Neural progenitor cell (in vitro differentiated cells): ENCODE data around the gene COX17. TPM values are rescaled to one million over a fixed set of nuclear protein-coding genes. Genes with fewer than 3 reads are reported as not detected.

ENCODE experiments used
- DNase-seq: peaks from one replicate; pipeline ENCODE4 v3.0.0-alpha.2; 2016; ENCODE audit warnings: low spot score
- H2AFZ ChIP-seq: fragments of 200-600 bp; sonication (generic); replicated peaks from 2 replicates; pipeline ENCODE4 v1.6.1; 2016; ENCODE audit warnings: antibody characterized with exemption
- H3F3A ChIP-seq: fragments of 200-600 bp; sonication (generic); 2 replicates; pipeline ENCODE4 v1.6.1; 2016; ENCODE audit warnings: antibody characterized with exemption, low read depth
- H3K27ac ChIP-seq: fragments of 200-600 bp; sonication (generic); 2 replicates; pipeline ENCODE4 v1.5.1; 2016; ENCODE audit warnings: mild to moderate bottlenecking
- H3K27me3 ChIP-seq: fragments of 200-600 bp; sonication (generic); 2 replicates; pipeline ENCODE4 v1.6.1; 2016; ENCODE audit warnings: mild to moderate bottlenecking, moderate library complexity
- H3K36me3 ChIP-seq: fragments of 200-600 bp; sonication (generic); 2 replicates; pipeline ENCODE4 v1.5.1; 2016
- H3K4me1 ChIP-seq: fragments of 200-600 bp; sonication (generic); 2 replicates; pipeline ENCODE4 v1.6.1; 2016; ENCODE audit warnings: mixed run types
- H3K4me2 ChIP-seq: fragments of 200-600 bp; sonication (generic); 2 replicates; pipeline ENCODE4 v1.6.1; 2016
- H3K4me3 ChIP-seq: fragments of 200-600 bp; sonication (generic); 2 replicates; pipeline ENCODE4 v1.5.1; 2016
- H3K79me2 ChIP-seq: fragments of 200-600 bp; sonication (generic); 2 replicates; pipeline ENCODE4 v1.6.1; 2016; ENCODE audit warnings: low read depth
- H3K9ac ChIP-seq: fragments of 200-600 bp; sonication (generic); 2 replicates; pipeline ENCODE4 v1.6.1; 2016
- H3K9me3 ChIP-seq: fragments of 200-600 bp; sonication (generic); 2 replicates; pipeline ENCODE4 v1.5.1; 2016; ENCODE audit warnings: low read depth
- H4K20me1 ChIP-seq: fragments of 200-600 bp; sonication (generic); 2 replicates; pipeline ENCODE4 v1.6.1; 2016; ENCODE audit warnings: low read depth
- H3K27ac Mint-ChIP-seq: 3 replicates; pipeline ENCODE4 v1.8.0; 2021; ENCODE audit warnings: mixed read lengths
- H3K27me3 Mint-ChIP-seq: 2 replicates; pipeline ENCODE4 v1.8.0; 2022; ENCODE audit warnings: low read depth, mild to moderate bottlenecking, inconsistent platforms, moderate library complexity, mixed read lengths; ENCODE audit not compliant: insufficient read depth
- H3K36me3 Mint-ChIP-seq: 3 replicates; pipeline ENCODE4 v1.8.0; 2021; ENCODE audit warnings: mixed read lengths
- H3K4me1 Mint-ChIP-seq: 3 replicates; pipeline ENCODE4 v1.8.0; 2021; ENCODE audit warnings: mixed read lengths
- H3K4me3 Mint-ChIP-seq: 3 replicates; pipeline ENCODE4 v1.8.0; 2021; ENCODE audit warnings: mild to moderate bottlenecking, moderate library complexity, mixed read lengths
- H3K9me3 Mint-ChIP-seq: 3 replicates; pipeline ENCODE4 v1.8.0; 2020; ENCODE audit warnings: mixed read lengths
- EZH2 ChIP-seq: fragments of 200-600 bp; sonication (generic); IDR thresholded peaks from 2 replicates; pipeline ENCODE4 v1.6.1; 2017; ENCODE audit warnings: antibody characterized with exemption, mild to moderate bottlenecking, moderate library complexity
- EZH2phosphoT487 ChIP-seq: fragments of 200-600 bp; sonication (generic); IDR thresholded peaks from 2 replicates; pipeline ENCODE4 v1.6.1; 2017; ENCODE audit warnings: antibody characterized with exemption
- total RNA-seq: library from RNA; depleted of rRNA; stranded (reverse); fragments of >200 nt; gene quantifications from 2 replicates; pipeline ENCODE4 v1.2.3, GENCODE V29; 2015; ENCODE audit warnings: low replicate concordance
- TF ChIP-seq, protein P1 (sequence below): fragments of 200-600 bp; sonication (generic); IDR thresholded peaks from 2 replicates; pipeline ENCODE4 v1.5.1; 2017; ENCODE audit warnings: antibody characterized with exemption, mild to moderate bottlenecking

Gene COX17
- total RNA-seq, 1 donor from 2014 or later: 20.9 TPM

DNA sequence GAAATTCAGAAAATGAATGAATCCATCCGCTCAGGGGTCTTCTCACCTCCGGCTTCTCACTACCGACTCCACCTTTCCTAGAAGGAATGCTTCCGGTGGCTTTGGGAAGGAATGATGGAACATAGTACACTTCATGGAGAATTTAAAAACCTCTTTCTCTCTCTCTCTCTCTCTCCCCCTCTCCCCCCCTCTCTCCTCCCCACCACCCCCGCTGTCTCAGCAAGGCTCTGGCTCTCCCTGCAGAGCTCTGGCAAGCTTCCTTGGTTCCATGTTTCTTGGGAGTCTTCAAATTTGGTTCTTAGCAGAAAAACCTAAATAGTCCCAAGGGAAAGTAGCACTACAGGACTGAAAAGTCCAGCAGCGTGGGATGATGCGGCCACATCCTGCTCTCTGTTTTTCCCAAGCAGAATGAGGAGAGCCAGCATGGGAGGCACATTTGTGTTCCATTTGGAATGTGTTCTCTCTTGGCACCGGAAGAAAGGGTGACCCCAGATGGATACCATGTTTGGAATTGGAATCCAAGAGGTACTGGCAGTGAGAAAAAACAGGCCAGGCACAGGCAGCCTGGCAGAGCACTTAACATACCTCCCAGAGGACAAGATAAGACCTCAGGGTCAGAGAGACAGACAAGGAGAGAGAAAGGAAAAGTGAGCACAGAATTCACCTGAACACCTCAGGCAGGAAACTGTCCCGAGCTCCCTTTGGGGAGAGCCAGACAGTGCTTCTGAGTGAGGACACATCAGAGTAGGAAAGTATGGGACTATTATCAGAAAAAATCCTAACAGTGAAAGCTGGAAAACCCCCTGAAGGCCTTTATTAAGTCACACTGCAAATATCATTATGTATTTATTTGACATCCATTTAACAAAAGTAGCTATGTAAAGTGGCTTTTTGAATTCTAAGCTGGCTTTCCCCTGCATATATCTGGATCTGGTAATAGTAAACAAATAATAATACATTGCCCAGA lies 16.4 kb downstream of the COX17 start, which contains the start of gene POPDC2:
TSS of gene POPDC2 (minus strand) at position 116 of the 967 bp plus-strand sequence. CDS start 166 bp downstream, outside the sequence.
- Mint-ChIP-seq H3K9me3 (no peaks in the 10 kb centered on the region), H3K36me3 (no peaks in the 10 kb centered on the region), H3K27me3 (no peaks in the 10 kb centered on the region), H3K4me3 (no peak within 1 kb of the TSS), H3K4me1 (no peaks in the 10 kb centered on the region), H3K27ac (peak within 1 kb of the TSS; percentile 8)
- H3K9me3 ChIP-seq: no peaks in the 10 kb centered on the region
- H3K27ac ChIP-seq: no peak within 1 kb of the TSS
- H3K36me3 ChIP-seq: no peaks in the 10 kb centered on the region
- TF ChIP-seq, protein P1, sequence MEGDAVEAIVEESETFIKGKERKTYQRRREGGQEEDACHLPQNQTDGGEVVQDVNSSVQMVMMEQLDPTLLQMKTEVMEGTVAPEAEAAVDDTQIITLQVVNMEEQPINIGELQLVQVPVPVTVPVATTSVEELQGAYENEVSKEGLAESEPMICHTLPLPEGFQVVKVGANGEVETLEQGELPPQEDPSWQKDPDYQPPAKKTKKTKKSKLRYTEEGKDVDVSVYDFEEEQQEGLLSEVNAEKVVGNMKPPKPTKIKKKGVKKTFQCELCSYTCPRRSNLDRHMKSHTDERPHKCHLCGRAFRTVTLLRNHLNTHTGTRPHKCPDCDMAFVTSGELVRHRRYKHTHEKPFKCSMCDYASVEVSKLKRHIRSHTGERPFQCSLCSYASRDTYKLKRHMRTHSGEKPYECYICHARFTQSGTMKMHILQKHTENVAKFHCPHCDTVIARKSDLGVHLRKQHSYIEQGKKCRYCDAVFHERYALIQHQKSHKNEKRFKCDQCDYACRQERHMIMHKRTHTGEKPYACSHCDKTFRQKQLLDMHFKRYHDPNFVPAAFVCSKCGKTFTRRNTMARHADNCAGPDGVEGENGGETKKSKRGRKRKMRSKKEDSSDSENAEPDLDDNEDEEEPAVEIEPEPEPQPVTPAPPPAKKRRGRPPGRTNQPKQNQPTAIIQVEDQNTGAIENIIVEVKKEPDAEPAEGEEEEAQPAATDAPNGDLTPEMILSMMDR: no peak
- TF ChIP-seq EZH2phosphoT487 (no peak), EZH2 (no peak)
- no peak within 1 kb of the TSS for H2AFZ ChIP-seq
- H3K9ac ChIP-seq: no peak within 1 kb of the TSS
- H3K4me1 ChIP-seq: no peaks in the 10 kb centered on the region
- H3K79me2 ChIP-seq: no peaks in the 10 kb centered on the region
- DNase-seq: no peak
- no peaks in the 10 kb centered on the region for H3F3A ChIP-seq
- H3K4me3 ChIP-seq: no peak within 1 kb of the TSS
- no peak within 1 kb of the TSS for H3K4me2 ChIP-seq
- H4K20me1 ChIP-seq: no peaks in the 10 kb centered on the region
- H3K27me3 ChIP-seq: no peaks in the 10 kb centered on the region

DNA sequence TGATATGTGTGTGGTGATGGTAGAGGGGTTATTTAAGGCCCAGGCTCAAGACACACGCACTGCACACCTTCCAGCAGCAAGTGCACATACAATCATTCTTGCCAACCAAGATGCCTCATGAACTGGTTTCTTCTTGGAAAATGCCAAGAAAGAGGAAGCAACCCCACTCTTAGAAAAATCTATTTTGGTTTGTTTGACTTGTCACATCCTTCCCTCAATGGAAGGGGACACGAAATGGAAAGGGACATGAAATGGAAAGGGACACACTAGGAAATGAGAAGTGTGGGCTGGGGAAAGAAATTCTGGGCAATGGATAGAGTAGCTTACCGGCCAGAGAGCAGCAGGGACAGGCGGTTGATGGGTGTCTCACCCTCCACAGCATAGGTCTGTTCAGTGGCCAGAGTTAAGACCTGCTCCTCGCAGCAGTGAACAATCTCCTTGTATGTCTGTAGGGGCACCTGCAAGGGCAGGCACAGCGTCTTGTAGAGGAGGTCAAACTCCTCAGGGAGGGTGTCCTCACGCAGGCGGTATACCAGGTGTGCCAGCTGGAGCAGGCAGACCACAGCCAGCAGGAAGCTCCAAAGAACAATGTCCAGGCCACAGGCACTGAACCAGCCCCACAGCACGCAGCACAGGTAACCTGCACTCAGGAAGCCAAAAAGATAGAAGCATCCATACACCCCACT lies 17.5 kb downstream of the COX17 start:
- Mint-ChIP-seq H3K9me3 (no peaks in the 10 kb centered on the region), H3K36me3 (no peaks in the 10 kb centered on the region), H3K27ac (peak overlapping the region; percentile 8), H3K4me1 (no peaks in the 10 kb centered on the region), H3K4me3 (no peak overlapping the region), H3K27me3 (no peaks in the 10 kb centered on the region)
- H3K4me3 ChIP-seq: no peak overlapping the region
- no peak for DNase-seq
- H3K4me1 ChIP-seq: no peaks in the 10 kb centered on the region
- H3K79me2 ChIP-seq: no peaks in the 10 kb centered on the region
- no peak overlapping the region for H3K9ac ChIP-seq
- H3K4me2 ChIP-seq: no peak overlapping the region
- no peak overlapping the region for H3K27ac ChIP-seq
- TF ChIP-seq EZH2: no peak
- TF ChIP-seq, protein P1: no peak
- no peak for TF ChIP-seq EZH2phosphoT487
- no peaks in the 10 kb centered on the region for H4K20me1 ChIP-seq
- H3K9me3 ChIP-seq: no peaks in the 10 kb centered on the region
- no peak overlapping the region for H2AFZ ChIP-seq
- no peaks in the 10 kb centered on the region for H3K27me3 ChIP-seq
- no peaks in the 10 kb centered on the region for H3K36me3 ChIP-seq
- no peaks in the 10 kb centered on the region for H3F3A ChIP-seq

DNA sequence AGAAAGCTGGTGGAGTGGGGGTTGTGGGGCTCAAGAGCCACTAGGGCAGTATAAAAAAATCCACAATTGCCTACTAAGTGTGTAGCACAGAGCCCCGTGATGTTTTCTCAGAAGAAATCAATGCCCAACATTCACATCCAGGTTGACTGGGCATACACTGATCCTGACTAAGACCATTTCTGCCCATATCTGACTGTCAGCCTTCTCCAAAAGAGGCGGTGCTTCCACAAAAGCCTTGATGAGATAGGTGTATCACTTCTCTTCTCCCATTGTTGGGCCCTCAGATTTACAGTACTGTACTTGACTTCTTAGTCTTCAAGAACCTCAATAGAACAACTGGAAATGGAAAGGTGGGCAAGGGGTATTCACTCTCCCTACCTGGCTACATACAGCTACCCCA lies 18.2 kb downstream of the COX17 start:
- Histone ChIP-seq H3K9me3 (no peaks in the 10 kb centered on the region), H3K36me3 (no peaks in the 10 kb centered on the region), H3K27me3 (no peaks in the 10 kb centered on the region), H3K4me2 (no peak overlapping the region), H3K4me3 (no peak overlapping the region), H3K79me2 (no peaks in the 10 kb centered on the region), H2AFZ (no peak overlapping the region), H3K4me1 (no peaks in the 10 kb centered on the region), H3F3A (no peaks in the 10 kb centered on the region), H3K27ac (no peak overlapping the region), H4K20me1 (no peaks in the 10 kb centered on the region), H3K9ac (no peak overlapping the region)
- Mint-ChIP-seq H3K4me3 (no peak overlapping the region), H3K27ac (no peak overlapping the region), H3K9me3 (no peaks in the 10 kb centered on the region), H3K27me3 (no peaks in the 10 kb centered on the region), H3K36me3 (peaks cover under 1% of the 10 kb centered on the region), H3K4me1 (no peaks in the 10 kb centered on the region)
- DNase-seq: no peak
- TF ChIP-seq EZH2phosphoT487 (no peak), EZH2 (no peak)
- TF ChIP-seq, protein P1: no peak
